ENCODE data around the gene FAM170B. TPM values are rescaled to one million over a fixed set of nuclear protein-coding genes. Genes with fewer than 3 reads are reported as not detected.

Gene FAM170B
- total RNA-seq, 2 experiments from 2014 or later, result not detected

DNA sequence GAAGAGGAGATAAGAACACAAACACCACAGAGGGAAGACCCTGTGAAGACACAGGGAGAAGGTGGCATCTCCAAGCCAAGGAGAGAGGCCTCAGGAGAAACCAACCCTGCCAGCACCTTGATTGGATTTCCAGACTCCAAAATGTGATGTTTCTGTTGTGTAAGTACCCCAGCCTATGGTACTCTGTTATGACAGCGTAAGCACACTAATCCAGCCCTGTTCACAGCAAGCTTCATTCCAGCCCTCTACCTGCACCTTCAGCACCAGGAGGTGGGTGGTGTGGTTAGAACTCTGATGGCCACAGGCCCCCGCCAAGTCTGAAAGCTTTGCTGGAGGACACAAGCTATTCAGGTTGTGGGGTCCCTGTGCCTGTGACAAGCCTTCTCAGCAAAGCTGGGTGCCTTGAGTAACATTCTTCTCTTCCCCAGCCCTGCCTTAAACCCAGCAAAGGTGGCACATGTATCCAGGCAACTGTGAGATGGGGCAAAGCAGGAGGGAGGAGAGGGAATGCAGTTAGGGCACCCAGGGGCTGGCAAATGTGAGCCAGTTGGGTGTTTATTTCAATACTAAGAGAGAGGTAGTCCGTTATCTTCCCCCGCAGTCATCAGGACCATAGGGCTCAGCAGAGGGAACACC is 23.0 kb downstream of the FAM170B start:
- ChIA-PET CTCF (no interaction called here), POLR2A (no interaction called here)

DNA sequence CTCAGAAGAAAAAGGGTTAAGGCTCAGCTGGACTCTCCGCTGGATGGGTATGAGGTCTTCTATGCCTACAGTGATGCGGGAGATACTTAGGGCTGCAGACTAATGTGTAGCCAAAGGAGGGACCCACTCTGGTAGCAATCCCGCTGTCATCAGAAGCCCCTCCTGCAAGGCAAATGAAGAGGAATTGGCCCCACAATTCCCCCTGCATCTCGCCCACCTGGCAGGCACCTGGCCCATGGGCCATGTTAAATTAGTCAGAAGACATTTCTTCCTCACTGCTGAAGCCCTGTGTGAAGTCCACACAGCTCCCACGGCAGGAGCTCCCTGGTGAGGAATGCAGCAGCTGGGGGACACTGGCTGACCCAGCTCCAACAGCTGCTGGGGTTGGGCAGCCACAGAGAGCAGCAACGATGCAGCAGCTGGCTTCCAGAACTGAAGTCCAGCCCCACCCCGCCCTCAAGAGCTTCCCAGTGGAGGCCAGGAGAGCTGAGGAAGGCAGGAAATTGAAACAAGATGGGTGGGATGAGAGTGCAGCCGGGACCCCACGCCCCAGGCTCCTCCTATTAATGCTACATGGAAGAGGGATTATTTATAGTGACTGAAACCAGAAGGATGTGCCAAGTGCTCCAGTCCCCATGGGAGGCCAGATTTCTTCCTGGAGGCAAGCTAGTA is 24.0 kb downstream of the FAM170B start:
- CTCF ChIA-PET, result no interaction called here

DNA sequence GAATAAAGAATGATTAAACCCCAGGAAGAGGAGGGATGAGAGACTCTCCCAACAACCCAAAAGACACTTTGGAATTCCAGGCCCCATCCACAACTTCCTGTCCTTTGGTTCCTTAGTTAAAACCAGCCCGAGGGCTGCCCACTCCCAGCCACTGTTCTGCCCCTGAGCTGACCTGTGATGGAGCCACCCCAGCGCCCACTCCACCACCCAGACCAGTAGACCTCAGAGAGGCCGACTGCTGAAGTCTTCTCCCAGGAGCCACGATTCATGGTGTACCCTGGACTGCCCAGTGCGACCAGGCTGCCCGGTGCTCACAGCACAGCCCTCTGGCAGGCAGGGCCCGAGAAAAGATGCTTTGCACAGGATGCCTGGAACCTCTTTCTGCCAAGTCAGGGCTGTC is 25.2 kb downstream of the FAM170B start:
- ChIA-PET CTCF (no interaction called here), POLR2A (no interaction called here)

More for the DNA sequence above, 24.0 kb downstream of the FAM170B start:
- POLR2A ChIA-PET, result no interaction called here

DNA sequence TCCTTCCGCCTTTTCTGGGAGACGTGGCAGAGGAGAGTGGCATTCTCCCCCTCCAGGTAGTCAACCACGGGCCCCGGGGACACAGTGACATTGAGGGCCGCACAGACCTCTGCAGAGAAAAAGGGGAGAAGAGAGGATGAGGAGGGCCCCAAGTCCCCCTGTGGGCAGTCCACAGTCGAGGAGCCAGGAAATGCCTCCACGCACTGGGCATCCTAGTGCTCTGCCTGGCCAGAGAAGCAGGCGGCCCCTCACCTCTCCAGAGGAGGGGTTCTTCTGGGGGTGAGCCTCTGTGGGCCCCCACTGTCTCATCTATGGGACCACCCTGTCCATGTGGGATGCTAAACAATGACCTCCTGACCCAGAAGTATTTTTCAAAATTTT is 25.9 kb downstream of the FAM170B start:
- CTCF ChIA-PET, result no interaction called here

DNA sequence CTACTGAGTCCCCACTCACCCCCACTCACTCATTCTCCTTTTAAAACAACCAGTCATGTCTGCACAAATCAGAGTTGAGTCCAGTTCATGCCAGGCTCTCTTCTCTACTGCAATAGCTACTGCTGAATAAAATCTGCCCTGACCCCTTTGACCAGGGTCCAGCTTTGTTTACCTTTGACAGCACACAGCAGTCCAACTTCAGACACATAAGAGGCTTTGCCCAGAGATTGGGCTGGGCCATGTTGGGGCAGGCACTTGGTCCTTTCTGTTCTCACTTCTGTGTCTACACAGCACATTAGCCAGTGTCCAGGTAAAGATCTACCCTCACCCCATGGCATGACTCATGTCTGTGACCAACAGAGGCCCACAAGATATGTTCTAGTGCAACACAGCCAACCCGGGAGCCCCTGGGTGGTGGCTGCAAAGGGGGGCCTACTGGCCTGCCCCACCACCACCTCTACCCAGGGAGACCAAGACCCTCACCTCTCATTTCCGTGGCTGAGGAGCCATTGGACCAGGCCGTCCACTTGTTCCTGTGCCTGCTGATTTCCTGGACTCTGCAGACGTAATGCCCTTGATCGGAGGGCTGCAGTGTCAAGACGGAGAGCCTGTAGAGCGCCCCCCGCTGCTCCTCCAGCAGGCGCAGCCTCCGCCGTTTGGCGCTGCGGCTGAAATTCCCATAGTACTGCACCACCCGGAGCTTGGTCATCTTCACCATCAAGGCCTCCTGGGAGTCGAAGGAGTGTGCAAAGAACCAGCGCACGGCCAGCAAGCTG is 26.5 kb downstream of the FAM170B start:
- ChIA-PET CTCF (no interaction called here), POLR2A (no interaction called here)

More for the DNA sequence above, 25.9 kb downstream of the FAM170B start:
- POLR2A ChIA-PET, result no interaction called here

DNA sequence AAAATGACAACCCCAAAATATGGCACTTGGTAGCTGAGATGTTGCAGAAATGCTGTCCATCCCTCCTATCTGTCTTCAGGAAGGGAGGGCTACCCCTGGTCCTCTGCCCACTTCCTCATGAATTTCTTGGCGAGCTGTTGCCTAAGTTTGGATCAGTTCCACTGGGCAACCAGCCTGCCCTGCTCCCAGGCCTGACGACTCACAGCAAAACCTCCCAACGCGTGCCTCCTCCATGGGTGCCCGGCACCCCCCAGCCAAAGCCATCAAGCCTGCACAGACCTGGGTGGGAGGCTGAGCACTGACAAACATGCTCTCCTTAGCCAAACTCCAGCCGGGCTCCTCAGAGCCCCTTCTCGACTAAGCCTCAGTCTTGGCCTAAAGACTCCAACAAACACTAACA is 27.4 kb downstream of the FAM170B start:
- CTCF ChIA-PET, result no interaction called here
- POLR2A ChIA-PET, result no interaction called here

DNA sequence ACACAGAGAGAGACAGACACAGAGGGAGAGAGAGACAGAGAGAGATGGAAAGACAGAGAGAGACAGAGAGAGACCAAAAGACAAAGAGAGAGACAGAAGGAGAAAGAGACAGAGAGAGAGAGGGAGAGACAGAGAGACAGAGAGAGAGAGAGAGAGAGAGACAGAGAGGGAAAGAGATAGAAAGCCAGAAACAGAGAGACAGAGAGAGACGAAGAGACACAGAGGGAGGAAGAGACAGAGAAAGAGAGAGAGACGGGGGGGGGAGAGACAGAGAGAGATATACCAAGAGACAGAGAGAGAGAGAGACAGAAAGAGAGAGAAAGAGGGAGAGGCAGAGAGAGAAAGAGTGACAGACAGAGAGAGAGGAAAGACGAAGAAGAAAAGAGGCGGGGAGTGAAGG is 28.7 kb downstream of the FAM170B start:
- CTCF ChIA-PET, result no interaction called here
- POLR2A ChIA-PET, result no interaction called here

DNA sequence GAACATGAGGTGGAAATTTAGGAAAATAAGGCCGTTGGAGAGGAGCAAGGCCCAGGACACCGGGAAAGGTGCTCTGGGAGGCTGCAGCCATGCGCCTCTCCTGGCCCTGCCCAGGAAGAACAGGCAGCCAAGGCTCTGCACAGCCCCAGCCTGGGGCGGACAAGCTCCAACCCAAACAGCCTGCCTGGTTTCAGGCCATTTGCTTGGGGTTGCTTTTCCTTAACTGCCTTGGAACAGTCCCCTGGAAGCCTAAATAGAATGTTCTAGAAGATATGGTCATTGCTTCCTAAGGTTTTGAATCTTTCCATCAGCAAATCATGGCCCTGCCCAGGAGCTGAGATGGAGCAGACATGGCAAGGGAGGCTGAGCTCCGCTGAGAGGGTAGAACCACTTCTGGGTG is 29.5 kb downstream of the FAM170B start:
- CTCF ChIA-PET, result no interaction called here
- POLR2A ChIA-PET, result no interaction called here

DNA sequence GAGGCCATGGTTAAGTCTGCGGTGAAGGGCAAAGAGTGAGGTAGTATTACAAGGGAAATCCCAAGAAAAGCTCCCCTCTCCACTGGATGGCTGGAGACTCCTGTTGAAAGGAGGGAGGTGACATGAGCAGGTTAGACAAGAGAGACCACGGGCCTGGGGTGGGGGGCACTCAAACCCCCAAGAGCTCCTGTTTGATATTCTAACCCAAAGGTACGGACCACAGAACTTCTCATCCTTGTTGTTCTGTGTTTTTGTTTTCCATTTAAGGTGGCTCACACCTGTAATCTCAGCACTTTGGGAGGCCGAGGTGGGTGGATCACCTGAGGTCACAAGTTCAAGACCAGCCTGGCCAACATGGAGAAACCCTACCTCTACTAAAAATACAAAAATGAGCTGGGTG is 30.1 kb downstream of the FAM170B start:
- CTCF ChIA-PET, result no interaction called here

DNA sequence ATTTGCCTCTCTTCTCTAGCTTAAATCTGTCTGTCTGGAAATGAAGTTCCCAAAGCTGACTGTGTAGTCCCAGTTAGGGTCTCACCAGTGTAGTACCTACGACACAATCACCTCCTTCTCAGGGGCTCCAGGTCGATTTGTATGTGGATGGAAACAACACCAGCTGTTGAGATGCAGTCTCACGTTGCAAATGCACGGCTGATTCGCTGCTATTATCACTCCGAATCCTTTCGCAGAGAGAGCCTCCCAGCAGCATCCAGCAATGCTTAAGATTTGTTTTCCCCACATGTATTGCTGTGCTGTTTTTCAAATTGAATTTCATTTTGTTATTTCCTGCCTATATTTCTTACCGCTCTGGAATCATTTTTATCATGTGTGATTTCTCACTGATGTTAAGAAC is 34.8 kb downstream of the FAM170B start:
- ChIA-PET POLR2A (no interaction called here), CTCF (no interaction called here)

More for the DNA sequence above, 30.1 kb downstream of the FAM170B start:
- POLR2A ChIA-PET, result no interaction called here

DNA sequence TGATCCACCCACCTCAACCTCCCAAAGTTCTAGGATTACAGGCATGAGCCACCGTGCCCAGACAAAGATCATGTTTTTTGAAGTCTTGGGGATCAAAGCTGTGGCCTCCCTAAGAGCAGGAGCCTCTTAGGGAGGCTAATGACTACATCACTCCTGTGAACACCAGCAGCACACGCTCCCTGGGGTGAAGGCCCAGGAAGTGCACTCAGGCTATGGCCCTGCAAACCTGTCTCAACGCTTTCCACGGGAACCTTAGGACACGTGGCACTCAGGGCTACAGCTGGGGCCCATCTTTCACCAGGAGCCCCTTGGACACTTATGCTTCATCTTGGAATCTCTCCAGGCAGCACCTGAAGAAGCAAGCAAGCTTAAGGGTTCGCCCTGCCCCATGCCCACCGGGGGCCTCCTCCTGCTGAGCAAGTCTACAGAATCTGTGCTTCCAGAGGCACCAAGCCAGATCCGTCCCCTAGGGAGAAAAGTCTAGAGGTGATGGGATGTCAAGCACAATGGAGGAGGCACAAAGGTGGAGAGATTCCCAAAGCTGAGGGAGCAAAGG is 36.9 kb downstream of the FAM170B start:
- ChIA-PET CTCF (no interaction called here), POLR2A (no interaction called here)

DNA sequence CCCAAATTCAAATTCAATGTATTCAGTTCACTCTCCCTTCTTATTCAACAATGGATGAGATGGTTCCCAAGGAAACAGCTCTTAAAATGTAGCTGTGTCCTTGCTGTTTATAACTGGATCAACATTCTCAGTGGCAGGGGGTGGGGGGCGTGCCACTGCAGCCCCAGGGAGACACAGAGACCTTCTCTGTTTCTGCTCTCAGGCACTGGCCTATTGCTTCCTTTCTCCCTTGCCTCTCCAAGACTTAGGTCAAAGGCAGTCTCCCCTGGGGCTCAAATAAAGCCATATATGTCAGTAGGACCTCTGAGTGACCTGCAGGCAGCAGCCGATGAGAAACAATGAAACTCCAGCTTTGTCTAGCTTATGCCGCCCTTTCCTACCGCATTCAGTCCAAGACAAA is 39.2 kb downstream of the FAM170B start:
- POLR2A ChIA-PET, result no interaction called here
- CTCF ChIA-PET, result no interaction called here

DNA sequence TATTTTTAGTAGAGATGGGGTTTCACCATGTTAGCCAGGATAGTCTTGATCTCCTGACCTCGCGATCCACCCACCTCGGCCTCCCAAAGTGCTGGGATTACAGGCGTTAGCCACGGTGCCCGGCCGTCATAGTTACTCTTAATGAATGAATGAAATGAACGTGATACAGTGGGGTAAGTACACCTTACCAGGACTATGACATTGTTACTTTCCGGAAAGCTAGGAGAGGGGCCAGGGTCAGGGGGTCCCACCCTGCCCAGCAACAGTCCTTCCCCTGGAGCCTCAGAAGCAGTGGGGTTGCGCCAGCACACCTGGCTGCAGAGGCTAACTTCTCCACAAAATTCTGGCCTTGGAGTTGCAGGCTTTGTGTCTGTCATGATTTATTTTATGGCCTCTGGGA is 39.9 kb downstream of the FAM170B start:
- ChIA-PET CTCF (interaction anchor here (1.0 kb wide), 1 partner anchor 57 kb away, joined by 3 read pairs; no protein-coding TSS in a partner anchor), POLR2A (no interaction called here)

DNA sequence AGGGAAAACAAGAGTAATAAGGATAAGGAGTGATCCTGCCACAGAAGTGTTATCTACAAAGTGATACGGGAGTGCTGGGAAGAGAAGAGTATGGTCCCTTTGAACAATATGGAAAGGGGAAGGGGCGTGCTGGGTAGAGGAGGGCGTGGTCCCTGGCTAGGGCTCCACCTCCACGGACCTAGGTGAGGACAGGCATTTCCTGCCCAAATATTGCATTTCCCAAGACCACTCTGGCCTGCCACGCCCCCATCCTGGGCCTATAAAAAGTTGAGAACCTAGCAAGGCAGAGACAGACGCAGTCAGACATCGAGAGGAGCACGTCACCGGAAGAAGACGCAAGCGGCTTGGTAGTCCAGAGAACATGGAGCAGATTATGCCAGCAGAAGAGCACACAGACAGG is 41.3 kb downstream of the FAM170B start:
- CTCF ChIA-PET, result no interaction called here
- POLR2A ChIA-PET, result no interaction called here

DNA sequence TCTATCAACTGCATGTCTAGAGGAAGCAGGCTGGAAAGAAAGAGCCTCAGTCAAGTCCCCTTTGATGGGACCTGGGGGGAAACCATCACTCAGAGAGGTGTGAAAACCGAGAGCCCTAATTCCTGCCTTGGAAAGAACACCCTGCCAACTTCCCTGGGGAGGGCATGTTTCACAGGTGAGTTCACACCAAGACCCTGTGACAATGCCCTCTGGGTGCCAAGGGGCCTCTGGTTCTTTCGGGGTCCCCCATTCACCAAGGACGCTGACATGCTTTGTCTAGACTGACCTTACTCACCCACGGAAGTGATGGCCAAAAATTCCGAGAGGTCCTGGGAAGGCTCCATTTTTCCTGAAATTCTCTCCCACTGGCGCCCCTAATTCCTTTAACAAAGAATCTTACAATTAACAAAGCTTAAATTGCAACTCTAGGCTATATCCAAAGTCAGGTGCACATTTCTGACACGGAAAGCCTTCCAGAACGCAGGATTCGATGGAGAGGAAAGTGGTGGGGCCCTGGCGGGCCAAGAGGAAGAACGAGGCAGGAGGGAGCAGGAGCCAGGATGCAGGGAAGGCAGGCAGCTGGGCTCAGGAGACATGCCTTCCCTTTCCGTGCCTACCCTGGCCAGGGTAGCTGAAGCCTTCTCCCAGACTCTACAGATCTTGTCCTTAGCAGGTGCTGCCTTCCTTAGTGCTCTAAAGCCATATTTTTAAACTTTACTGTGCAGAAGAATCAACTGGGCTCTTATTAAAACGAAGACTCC is 42.2 kb downstream of the FAM170B start:
- ChIA-PET POLR2A (no interaction called here), CTCF (no interaction called here)

DNA sequence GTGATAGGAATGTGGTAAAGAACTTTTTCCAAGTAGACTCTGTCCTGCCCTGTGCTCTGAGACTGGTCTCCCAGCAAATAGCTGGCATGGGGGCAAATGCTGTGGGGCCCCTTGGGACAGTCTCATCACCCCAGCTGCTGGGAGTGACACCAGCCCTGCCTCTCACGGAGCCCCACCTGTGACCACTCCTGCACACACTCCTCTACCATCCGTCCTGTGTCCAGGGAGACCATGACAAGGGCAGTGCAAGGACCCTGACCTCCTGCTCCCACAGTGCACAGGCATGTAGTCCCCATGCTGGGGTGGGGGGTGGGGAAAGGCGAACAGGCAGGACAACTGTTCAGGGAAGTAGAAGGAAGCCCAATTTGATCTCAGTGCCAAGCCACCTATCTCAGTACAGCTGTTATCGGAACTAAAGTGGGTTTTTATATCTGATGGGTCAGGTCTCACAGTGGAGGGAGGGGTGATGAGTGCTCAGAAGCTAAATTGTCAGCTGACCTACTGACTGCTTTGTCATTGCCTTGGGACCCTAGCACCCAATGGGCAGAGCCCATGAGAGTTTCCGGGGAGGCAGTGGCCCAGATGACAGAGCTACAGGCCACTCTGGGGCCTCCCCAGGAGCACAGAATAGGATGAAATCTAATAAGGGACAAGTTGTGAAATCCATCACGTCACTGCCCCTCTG is 43.0 kb downstream of the FAM170B start:
- ChIA-PET CTCF (no interaction called here), POLR2A (no interaction called here)

DNA sequence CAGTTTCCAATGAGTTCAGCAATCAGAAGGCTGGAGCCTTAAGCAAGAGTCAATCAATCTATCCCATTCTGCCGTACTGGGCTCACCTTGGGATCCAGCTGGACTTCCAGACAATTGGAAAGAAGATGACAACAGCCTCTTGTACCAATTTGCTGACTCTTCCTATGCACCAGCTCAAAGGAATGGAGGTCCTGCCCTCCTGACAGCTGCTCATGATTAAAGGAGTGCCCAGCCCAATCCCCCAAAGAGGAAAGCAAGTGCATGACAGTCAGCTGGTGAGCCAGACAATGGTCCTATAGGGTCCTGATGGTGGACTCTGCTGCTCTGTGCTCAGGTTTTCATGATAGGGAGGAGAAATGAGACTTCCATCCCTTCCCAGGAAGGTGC is 43.6 kb downstream of the FAM170B start:
- POLR2A ChIA-PET, result no interaction called here
- CTCF ChIA-PET, result no interaction called here

DNA sequence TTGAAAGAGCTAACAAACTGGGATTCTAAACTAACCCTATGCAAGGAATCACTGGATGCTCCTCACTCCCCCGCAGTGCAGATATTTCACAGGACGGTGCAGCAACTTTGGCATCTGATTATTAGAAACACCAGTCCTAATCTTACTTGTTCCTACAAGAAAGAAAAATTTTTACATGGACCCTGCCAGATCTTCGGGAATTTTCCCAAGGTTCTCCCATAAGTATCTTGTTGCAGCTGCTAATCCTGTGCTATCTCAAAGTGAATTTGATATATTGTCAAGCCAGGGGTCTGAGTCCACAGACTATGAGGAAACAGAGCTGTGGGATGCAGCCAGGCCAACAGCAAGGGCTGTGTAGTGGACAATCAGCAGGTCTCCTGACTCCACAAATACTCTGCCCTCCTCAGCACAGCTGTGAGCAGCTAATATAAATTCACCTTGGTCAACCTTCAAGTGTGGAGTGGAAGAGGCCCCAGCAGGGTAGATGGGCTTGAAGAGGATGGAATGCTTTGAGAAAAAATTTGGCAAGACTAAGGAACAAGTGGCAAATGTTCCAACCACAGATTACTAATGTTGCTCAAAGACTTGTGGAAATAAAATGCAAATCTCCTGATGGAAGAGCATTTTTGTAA is 44.1 kb downstream of the FAM170B start:
- ChIA-PET POLR2A (no interaction called here), CTCF (no interaction called here)

DNA sequence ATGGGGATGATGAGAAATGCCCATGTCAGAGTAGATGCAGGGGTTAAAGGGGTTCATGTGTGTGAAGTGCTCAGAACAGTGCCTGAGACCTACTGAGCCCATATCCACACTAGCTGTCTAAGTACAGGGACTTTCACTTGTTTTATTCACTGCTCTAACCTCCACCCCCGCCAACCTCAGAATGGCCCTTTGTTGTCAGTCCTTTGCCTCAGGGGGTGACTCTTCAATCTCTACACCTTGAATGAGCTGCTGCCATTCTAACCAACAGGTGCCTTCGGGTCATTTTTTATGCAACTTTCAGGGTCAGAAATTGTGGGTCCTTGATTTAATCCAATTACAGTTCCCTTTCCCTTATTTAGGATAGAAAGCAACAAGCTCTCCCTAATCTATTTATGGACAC is 44.7 kb downstream of the FAM170B start:
- ChIA-PET CTCF (no interaction called here), POLR2A (no interaction called here)

DNA sequence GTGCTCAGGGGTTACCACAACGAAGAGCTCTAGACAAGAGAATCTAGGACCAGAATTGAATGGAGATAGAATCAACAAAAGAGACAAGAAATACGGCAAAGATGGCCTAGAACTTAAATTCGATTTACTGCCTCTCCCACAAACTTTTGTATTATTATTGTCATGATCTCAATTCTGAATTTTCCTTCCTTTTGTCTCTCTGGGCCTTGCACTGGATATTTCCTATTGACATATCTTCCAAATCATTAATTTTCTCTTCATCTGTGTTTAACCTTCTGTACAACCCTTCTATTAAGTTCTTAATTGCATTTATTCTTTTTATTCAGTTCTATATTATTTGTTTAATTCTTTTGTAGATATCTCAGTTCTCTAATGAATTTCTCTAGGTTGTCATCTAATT is 46.9 kb downstream of the FAM170B start:
- CTCF ChIA-PET, result no interaction called here
- POLR2A ChIA-PET, result no interaction called here
